OCI-LY1 (cell line): ENCODE measurements around the gene HOXD9.

ENCODE experiments used
- H2AFZ ChIP-seq: fragments of 200-600 bp; sonication (generic), shearing (Covaris generic); 2 replicates; pipeline ENCODE4 v1.6.0; 2014; ENCODE audit warnings: antibody characterized with exemption, mild to moderate bottlenecking, low read length
- H3F3A ChIP-seq: fragments of 200-600 bp; sonication (generic), shearing (Covaris generic); 2 replicates; pipeline ENCODE4 v1.6.0; 2014; ENCODE audit warnings: mild to moderate bottlenecking, antibody characterized with exemption, low read length, moderate library complexity; ENCODE audit not compliant: insufficient read depth
- H3K27ac ChIP-seq: fragments of 200-600 bp; sonication (generic); 2 replicates; pipeline ENCODE4 v1.5.1; 2014; ENCODE audit warnings: low read length, mixed run types, mild to moderate bottlenecking, low read depth; ENCODE audit not compliant: poor library complexity, severe bottlenecking
- H3K27me3 ChIP-seq: fragments of 200-600 bp; sonication (generic); 2 replicates; pipeline ENCODE4 v1.6.0; 2014; ENCODE audit warnings: antibody characterized with exemption, mild to moderate bottlenecking, low read length, moderate library complexity; ENCODE audit not compliant: insufficient read depth
- H3K36me3 ChIP-seq: fragments of 200-600 bp; sonication (generic); 2 replicates; pipeline ENCODE4 v1.6.1; 2014; ENCODE audit warnings: mild to moderate bottlenecking, antibody characterized with exemption, low read length, moderate library complexity, mixed read lengths; ENCODE audit not compliant: insufficient read depth
- H3K4me1 ChIP-seq: fragments of 200-600 bp; sonication (generic); 2 replicates; pipeline ENCODE4 v1.5.1; 2014; ENCODE audit warnings: mild to moderate bottlenecking, low read length, moderate library complexity; ENCODE audit not compliant: insufficient read depth, severe bottlenecking
- H3K4me2 ChIP-seq: fragments of 200-600 bp; sonication (generic), shearing (Covaris generic); 2 replicates; pipeline ENCODE4 v1.6.1; 2014; ENCODE audit warnings: low read length
- H3K4me3 ChIP-seq: fragments of 200-600 bp; sonication (generic); 2 replicates; pipeline ENCODE4 v1.5.1; 2014; ENCODE audit warnings: low read length, low read depth, mild to moderate bottlenecking, mixed read lengths; ENCODE audit not compliant: poor library complexity, severe bottlenecking
- H3K79me2 ChIP-seq: fragments of 200-600 bp; shearing (Covaris generic); 2 replicates; pipeline ENCODE4 v1.6.1; 2016; ENCODE audit warnings: mixed run types, low read length, mixed read lengths; ENCODE audit not compliant: insufficient read depth
- H3K9ac ChIP-seq: fragments of 200-600 bp; sonication (generic), shearing (Covaris generic); 2 replicates; pipeline ENCODE4 v1.6.1; 2014; ENCODE audit warnings: mild to moderate bottlenecking, low read length, mixed read lengths
- H3K9me2 ChIP-seq: fragments of 200-600 bp; sonication (generic), shearing (Covaris generic); 2 replicates; pipeline ENCODE4 v1.6.1; 2014; ENCODE audit warnings: low read depth, mild to moderate bottlenecking, low read length, mixed read lengths
- H3K9me3 ChIP-seq: fragments of 200-600 bp; shearing (Covaris generic); 2 replicates; pipeline ENCODE4 v1.6.1; 2014; ENCODE audit warnings: low read length, mixed read lengths
- H4K20me1 ChIP-seq: fragments of 200-600 bp; sonication (generic), shearing (Covaris generic); 2 replicates; pipeline ENCODE4 v1.6.0; 2016; ENCODE audit warnings: mild to moderate bottlenecking, low read length; ENCODE audit not compliant: insufficient read depth
- CTCF ChIP-seq: fragments of 200-600 bp; sonication (generic), shearing (Covaris generic); IDR thresholded peaks from 2 replicates; pipeline ENCODE4 v1.5.1; 2017; ENCODE audit warnings: mild to moderate bottlenecking, antibody characterized with exemption, low read length, moderate library complexity, mixed read lengths
- EZH2 ChIP-seq: fragments of 200-600 bp; sonication (generic), shearing (Covaris generic); IDR thresholded peaks from 2 replicates; pipeline ENCODE4 v1.8.0; 2017; ENCODE audit warnings: borderline replicate concordance, mixed run types, mild to moderate bottlenecking, antibody characterized with exemption, low read length, moderate library complexity, mixed read lengths

Gene HOXD9

DNA sequence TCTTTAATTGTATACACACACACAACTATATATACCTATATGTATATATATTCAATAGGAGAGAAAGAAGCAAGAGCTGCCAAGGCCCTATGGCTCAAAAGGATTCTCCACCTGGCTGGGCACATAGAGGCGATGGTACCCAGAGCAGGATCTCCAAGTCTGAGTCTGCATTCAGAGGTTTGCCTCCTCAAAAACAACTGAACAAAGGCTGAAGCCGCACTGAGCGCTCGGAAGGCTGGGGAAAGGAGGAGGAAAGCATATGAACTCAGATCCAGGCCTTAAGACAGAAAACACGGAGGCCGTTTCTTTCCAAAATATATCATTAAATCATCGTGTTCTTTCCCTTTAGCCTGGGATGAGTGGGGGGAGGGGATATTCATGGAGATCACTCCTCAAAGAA lies 19.3 kb upstream of the HOXD9 start:
- Histone ChIP-seq H3K9me3 (no peaks in the 10 kb centered on the region), H3K9ac (no peak overlapping the region), H4K20me1 (no peaks in the 10 kb centered on the region), H3K27ac (no peak overlapping the region), H3K79me2 (no peaks in the 10 kb centered on the region), H3K27me3 (no peaks in the 10 kb centered on the region), H3K4me1 (peaks cover 5% of the 10 kb centered on the region), H3K9me2 (no peaks in the 10 kb centered on the region), H3K4me2 (no peak overlapping the region), H3K36me3 (no peaks in the 10 kb centered on the region), H2AFZ (no peak overlapping the region), H3F3A (no peaks in the 10 kb centered on the region), H3K4me3 (no peak overlapping the region)
- TF ChIP-seq CTCF: no peak
- no peak for TF ChIP-seq EZH2

GRCh38 chr2:176103742-176104315 lies 18.7 kb upstream of the HOXD9 start:
- Histone ChIP-seq H3F3A (no peaks in the 10 kb centered on the region), H3K36me3 (no peaks in the 10 kb centered on the region), H3K9me2 (no peaks in the 10 kb centered on the region), H3K9ac (no peak overlapping the region), H3K27me3 (no peaks in the 10 kb centered on the region), H2AFZ (no peak overlapping the region), H3K27ac (no peak overlapping the region), H3K9me3 (no peaks in the 10 kb centered on the region), H3K79me2 (no peaks in the 10 kb centered on the region), H3K4me2 (no peak overlapping the region), H3K4me3 (no peak overlapping the region), H4K20me1 (no peaks in the 10 kb centered on the region), H3K4me1 (peaks cover 5% of the 10 kb centered on the region)
- TF ChIP-seq EZH2: no peak
- no peak for TF ChIP-seq CTCF

- TF ChIP-seq EZH2 (no peak), CTCF (no peak)
- Histone ChIP-seq H3K79me2 (no peaks in the 10 kb centered on the region), H3K4me3 (no peak overlapping the region), H3K36me3 (no peaks in the 10 kb centered on the region), H3K27ac (no peak overlapping the region), H2AFZ (no peak overlapping the region), H3K4me1 (peaks cover 5% of the 10 kb centered on the region), H3K9me3 (no peaks in the 10 kb centered on the region), H3F3A (no peaks in the 10 kb centered on the region), H3K27me3 (no peaks in the 10 kb centered on the region), H3K9ac (no peak overlapping the region), H4K20me1 (no peaks in the 10 kb centered on the region), H3K9me2 (no peaks in the 10 kb centered on the region), H3K4me2 (no peak overlapping the region)
Measured at GRCh38 chr2:176104316-176105077, 18.0 kb upstream of the HOXD9 start.
